DND-41 (cell line): ENCODE results near the gene CCDC160.

Source experiments
- CTCF ChIP-seq: IDR thresholded peaks from 2 replicates; pipeline ENCODE4 v1.5.1; 2012; ENCODE audit warnings: borderline replicate concordance, low read length, moderate library complexity, mild to moderate bottlenecking; ENCODE audit not compliant: poor library complexity, severe bottlenecking; ENCODE audit errors: extremely low read depth
- EZH2 ChIP-seq: IDR thresholded peaks from 3 replicates; pipeline ENCODE4 v1.6.1; 2012; ENCODE audit warnings: borderline replicate concordance, low read depth, mild to moderate bottlenecking, moderate library complexity, low read length, inconsistent platforms; ENCODE audit not compliant: severe bottlenecking

DNA sequence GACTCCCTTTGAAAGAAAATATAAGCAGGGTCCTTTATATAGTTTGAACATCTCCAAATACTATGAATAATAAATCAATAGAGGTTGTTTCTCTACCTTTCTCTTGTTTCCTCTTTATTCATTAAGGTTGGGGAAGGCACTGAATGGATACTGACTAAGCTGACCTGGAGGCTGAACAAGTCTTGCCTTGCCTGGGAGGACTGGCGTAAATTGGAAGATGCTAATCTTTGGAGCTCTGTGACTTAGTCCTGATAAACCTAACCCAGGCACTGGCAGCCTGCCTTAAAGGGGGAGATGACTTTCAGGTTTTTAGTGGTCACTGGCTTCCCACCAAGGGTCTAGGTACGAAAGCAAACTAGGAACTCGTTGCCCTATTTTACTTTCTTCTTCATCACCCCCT is 10.5 kb downstream of the CCDC160 start:
- no peak for TF ChIP-seq CTCF
- no peak for TF ChIP-seq EZH2
